B cell (primary cell): ENCODE data around the gene SNRK.

Source experiments
- EZH2 ChIP-seq: IDR thresholded peaks from 2 replicates; pipeline ENCODE4 v1.6.1; 2012; ENCODE audit warnings: borderline replicate concordance, low read depth, mild to moderate bottlenecking, moderate library complexity, low read length; ENCODE audit not compliant: insufficient read depth, poor library complexity, severe bottlenecking
- TF ChIP-seq, protein P1 (sequence below): fragments of 200-600 bp; IDR thresholded peaks from one replicate; pipeline ENCODE4 v1.8.0; 2022; ENCODE audit warnings: antibody characterized with exemption, mild to moderate bottlenecking

DNA sequence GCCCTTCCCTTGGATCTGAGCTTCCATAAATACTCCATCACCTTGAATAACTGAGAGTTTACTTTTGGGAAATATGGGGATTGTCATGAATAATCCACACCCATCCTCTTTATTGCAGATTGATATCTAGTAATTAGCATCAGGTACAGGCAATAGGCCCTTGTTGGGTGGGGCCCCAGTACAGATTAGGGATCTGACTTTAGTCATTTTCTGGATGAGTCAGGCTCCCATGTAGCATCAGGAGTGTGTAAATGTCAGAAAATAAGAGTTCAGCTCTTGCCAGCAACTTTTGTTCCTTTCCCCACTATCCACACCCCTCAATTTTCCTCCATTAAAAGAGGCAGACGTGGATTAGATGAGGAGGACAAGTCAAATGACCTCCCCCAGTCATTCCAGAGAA, 17.7 kb upstream of the SNRK start:
- TF ChIP-seq, protein P1, sequence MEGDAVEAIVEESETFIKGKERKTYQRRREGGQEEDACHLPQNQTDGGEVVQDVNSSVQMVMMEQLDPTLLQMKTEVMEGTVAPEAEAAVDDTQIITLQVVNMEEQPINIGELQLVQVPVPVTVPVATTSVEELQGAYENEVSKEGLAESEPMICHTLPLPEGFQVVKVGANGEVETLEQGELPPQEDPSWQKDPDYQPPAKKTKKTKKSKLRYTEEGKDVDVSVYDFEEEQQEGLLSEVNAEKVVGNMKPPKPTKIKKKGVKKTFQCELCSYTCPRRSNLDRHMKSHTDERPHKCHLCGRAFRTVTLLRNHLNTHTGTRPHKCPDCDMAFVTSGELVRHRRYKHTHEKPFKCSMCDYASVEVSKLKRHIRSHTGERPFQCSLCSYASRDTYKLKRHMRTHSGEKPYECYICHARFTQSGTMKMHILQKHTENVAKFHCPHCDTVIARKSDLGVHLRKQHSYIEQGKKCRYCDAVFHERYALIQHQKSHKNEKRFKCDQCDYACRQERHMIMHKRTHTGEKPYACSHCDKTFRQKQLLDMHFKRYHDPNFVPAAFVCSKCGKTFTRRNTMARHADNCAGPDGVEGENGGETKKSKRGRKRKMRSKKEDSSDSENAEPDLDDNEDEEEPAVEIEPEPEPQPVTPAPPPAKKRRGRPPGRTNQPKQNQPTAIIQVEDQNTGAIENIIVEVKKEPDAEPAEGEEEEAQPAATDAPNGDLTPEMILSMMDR, result no peak
- TF ChIP-seq EZH2, result no peak
